Activated T-cell treated with anti-CD3 and anti-CD28 coated beads, Interleukin-2, amount 50 U/mL, for 24 hours (primary cell): Measurements from ENCODE around the gene ABCG4.
"Not testable (repeated sequence)": the region's sequence is repeated elsewhere in the genome, so short reads cannot be mapped to it uniquely, and the experiment has no call there.

Experiments
- DNase-seq: peaks from one replicate; pipeline ENCODE4 v3.0.0-alpha.2; 2020
- H3K27ac Mint-ChIP-seq: 2 replicates; pipeline ENCODE4 v1.8.0; 2020; ENCODE audit warnings: mild to moderate bottlenecking, mixed read lengths
- H3K27me3 Mint-ChIP-seq: 2 replicates; pipeline ENCODE4 v1.8.0; 2020; ENCODE audit warnings: mixed read lengths
- H3K36me3 Mint-ChIP-seq: 2 replicates; pipeline ENCODE4 v1.8.0; 2020; ENCODE audit warnings: low read depth, mixed read lengths
- H3K4me1 Mint-ChIP-seq: 2 replicates; pipeline ENCODE4 v1.8.0; 2020; ENCODE audit warnings: low read depth, mixed read lengths
- H3K4me3 Mint-ChIP-seq: 2 replicates; pipeline ENCODE4 v1.8.0; 2020; ENCODE audit warnings: mild to moderate bottlenecking, moderate library complexity, mixed read lengths
- H3K9me3 Mint-ChIP-seq: 2 replicates; pipeline ENCODE4 v1.8.0; 2020; ENCODE audit warnings: mixed read lengths

The ABCG4 gene

DNA sequence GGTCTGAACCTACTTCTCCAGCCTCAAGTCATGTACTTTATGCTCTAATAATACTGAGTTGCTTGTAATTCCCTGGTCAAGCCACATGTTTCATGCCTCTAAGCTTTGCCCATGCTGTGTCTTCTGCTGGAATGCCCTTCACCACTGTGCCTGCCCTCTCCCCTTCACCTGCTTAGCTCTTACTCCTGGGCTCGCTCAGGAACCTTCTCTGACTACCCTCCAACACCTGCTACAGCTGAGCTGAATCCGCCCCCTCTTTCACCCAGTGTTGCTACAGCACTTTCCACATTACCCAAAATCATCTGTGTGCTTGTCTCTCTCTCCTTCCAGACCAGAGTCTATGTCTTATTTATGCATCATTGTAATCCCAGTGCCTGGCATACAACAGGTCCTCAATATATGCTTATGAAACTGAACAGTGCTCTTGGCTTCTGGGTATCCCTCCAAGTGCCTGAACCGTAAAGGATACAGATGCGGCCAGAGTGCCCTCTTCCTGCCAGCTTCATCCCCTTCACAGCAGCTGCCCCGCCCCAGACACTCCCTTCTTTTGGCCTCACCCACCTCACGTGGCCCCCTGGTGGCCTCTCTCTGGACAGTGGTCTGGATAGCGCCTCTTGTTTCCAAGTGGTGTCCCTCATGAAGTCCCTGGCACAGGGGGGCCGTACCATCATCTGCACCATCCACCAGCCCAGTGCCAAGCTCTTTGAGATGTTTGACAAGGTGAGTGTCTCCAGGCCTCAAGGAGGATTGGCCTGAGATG, 7.1 kb downstream of the ABCG4 start:
- no peak overlapping the region for H3K4me3 Mint-ChIP-seq
- H3K27me3 Mint-ChIP-seq, result peaks cover 15% of the 10 kb centered on the region
- H3K27ac Mint-ChIP-seq, result no peak overlapping the region
- H3K4me1 Mint-ChIP-seq, result peaks cover 3% of the 10 kb centered on the region
- no peaks in the 10 kb centered on the region for H3K36me3 Mint-ChIP-seq
- H3K9me3 Mint-ChIP-seq, result no peaks in the 10 kb centered on the region
- no peak for DNase-seq

DNA sequence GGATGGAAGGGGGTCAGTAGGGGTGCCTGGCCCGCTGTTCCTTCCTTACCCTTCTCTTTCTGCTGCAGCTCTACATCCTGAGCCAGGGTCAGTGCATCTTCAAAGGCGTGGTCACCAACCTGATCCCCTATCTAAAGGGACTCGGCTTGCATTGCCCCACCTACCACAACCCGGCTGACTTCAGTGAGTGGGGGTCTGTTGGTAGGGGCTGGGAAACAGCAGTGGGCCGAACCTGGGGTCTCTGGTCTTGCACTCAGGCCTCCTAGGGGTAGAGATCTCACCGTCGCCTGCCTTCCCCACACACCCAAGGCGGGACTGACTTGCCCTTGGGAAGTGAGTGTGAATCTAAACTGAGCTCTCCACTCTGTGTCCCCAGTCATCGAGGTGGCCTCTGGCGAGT, 7.6 kb downstream of the ABCG4 start:
- DNase-seq, result no peak
- H3K9me3 Mint-ChIP-seq, result no peaks in the 10 kb centered on the region
- no peak overlapping the region for H3K27ac Mint-ChIP-seq
- peaks cover 11% of the 10 kb centered on the region for H3K27me3 Mint-ChIP-seq
- H3K4me1 Mint-ChIP-seq, result peaks cover 3% of the 10 kb centered on the region
- no peak overlapping the region for H3K4me3 Mint-ChIP-seq
- H3K36me3 Mint-ChIP-seq, result no peaks in the 10 kb centered on the region

DNA sequence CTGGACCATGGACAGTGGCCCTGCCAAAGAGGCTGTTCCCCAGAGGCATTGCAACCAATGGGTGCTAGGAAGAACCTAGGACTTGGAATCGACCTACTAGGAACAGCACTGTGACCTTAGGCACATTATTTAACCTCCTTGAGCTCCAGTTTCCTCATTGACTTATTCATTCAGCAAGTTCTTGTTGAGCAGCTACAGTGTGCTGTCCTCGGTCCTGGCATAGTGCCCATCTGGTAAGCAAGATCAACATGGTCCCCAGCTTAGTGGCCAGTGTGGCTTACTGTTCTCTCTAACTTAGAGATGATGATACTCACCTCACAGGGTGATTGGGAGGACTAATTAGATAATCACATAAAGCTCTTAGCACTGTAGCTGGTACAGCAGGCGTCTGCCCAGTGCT, 8.2 kb downstream of the ABCG4 start:
- DNase-seq, result no peak
- no peaks in the 10 kb centered on the region for H3K36me3 Mint-ChIP-seq
- no peaks in the 10 kb centered on the region for H3K4me1 Mint-ChIP-seq
- H3K9me3 Mint-ChIP-seq, result no peaks in the 10 kb centered on the region
- H3K27ac Mint-ChIP-seq, result no peak overlapping the region
- no peak overlapping the region for H3K4me3 Mint-ChIP-seq
- H3K27me3 Mint-ChIP-seq, result peaks cover 8% of the 10 kb centered on the region

DNA sequence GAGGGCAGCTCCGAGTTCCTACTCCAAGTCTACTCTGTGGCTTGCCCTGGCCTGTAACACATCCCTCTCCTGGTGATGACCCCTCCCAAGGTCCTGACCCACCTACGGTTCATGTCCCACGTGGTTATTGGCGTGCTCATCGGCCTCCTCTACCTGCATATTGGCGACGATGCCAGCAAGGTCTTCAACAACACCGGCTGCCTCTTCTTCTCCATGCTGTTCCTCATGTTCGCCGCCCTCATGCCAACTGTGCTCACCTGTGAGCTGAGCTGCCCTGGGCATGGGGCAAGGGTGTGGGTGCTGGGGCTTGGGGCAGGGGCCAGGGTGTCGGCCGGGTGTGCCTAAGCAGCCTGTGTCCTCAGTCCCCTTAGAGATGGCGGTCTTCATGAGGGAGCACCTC, 9.6 kb downstream of the ABCG4 start:
- DNase-seq, result no peak
- Mint-ChIP-seq H3K4me3 (no peak overlapping the region), H3K27ac (no peak overlapping the region), H3K36me3 (no peaks in the 10 kb centered on the region), H3K9me3 (no peaks in the 10 kb centered on the region), H3K4me1 (no peaks in the 10 kb centered on the region), H3K27me3 (peaks cover 8% of the 10 kb centered on the region)

DNA sequence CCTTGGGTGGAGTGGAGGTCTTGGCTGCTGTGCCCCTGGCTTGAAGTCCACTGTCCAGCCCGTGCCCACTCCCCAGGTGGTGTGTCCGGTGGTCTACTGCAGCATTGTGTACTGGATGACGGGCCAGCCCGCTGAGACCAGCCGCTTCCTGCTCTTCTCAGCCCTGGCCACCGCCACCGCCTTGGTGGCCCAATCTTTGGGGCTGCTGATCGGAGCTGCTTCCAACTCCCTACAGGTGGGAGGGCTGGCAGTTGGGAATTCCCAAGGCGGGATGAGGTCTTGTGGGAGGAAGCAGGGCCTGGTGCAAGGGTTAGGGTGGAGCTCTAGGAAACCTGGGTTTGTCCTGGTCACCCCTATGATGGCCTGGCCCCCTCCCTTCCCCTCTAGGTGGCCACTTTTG, 11.3 kb downstream of the ABCG4 start:
- H3K9me3 Mint-ChIP-seq, result no peaks in the 10 kb centered on the region
- H3K27me3 Mint-ChIP-seq, result peaks cover 4% of the 10 kb centered on the region
- H3K36me3 Mint-ChIP-seq, result no peaks in the 10 kb centered on the region
- no peak for DNase-seq
- H3K4me3 Mint-ChIP-seq, result no peak overlapping the region
- no peaks in the 10 kb centered on the region for H3K4me1 Mint-ChIP-seq
- H3K27ac Mint-ChIP-seq, result no peak overlapping the region

DNA sequence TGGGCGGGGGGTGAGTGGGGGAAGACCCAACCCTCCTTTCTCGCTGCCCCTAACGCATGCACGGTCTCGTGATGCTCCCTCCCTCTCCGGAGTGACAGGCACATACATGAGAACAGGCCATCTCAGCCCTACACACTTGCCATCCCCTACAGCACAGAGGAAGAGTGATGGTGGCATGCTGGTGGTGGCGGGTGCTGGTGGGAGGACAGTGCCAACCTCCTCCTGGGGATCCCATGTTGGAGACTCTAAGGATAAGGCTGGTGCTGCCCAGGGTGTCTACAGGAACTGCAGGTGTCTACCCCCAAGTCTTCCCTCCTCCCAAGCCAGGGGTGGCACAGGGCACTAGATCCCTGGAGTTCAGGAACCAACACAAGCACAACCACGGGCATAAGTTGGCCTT, 13.0 kb downstream of the ABCG4 start:
- no peaks in the 10 kb centered on the region for H3K27me3 Mint-ChIP-seq
- DNase-seq, result no peak
- H3K4me1 Mint-ChIP-seq, result no peaks in the 10 kb centered on the region
- H3K9me3 Mint-ChIP-seq, result no peaks in the 10 kb centered on the region
- no peak overlapping the region for H3K4me3 Mint-ChIP-seq
- no peaks in the 10 kb centered on the region for H3K36me3 Mint-ChIP-seq
- H3K27ac Mint-ChIP-seq, result no peak overlapping the region

DNA sequence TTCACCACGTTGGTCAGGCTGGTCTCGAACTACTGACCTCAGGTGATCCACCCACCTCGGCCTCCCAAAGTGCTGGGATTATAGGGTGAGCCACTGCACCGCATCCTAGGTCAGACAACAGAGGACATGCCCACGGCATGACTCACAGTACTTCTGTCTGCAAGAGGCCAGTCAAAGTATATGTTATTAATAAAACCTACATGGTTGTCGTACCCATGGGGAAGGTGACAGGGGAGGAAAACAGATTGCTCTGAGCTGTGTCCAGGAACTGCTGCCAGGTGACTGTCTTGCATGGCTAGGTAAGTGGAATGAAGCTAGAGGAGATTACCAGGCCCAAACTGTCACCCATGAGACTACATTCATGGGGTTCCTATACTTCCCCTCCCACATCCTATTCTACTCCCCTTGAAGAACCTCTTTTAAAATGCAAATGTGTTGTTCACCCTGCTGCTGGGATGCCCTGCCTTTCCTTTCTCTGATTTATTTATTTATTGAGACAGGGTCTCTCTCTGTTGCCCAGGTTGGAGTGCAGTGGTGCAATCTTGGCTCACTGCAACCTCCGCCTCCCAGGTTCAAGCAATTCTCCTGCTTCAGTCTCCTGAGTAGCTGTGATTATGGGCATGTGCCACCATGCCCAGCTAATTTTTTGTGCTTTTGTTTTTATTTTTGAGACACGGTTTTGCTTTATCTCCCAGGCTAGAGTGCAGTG, 17.7 kb downstream of the ABCG4 start:
- Mint-ChIP-seq H3K36me3 (peaks cover 3% of the 10 kb centered on the region), H3K4me3 (no peak overlapping the region), H3K4me1 (peaks cover 9% of the 10 kb centered on the region), H3K27me3 (no peaks in the 10 kb centered on the region), H3K9me3 (no peaks in the 10 kb centered on the region), H3K27ac (no peak overlapping the region)
- DNase-seq, result no peak

DNA sequence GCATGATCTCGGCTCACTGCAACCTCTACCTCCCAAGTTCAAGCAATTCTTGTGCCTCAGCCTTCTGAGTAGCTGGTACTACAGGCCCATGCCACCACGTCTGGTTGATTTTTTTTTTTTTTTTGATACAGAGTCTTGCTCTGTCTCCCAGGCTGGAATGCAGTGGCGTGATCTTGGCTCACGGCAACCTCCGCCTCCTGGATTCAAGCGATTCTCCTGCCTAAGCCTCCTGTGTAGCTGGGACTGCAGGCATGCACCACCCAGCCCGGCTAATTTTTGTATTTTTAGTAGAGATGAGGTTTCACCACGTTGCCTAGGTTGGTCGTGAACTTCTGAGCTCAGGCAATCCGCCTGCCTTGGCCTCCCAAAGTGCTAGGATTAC, 18.2 kb downstream of the ABCG4 start:
- not testable (repeated sequence) for DNase-seq, H3K27me3 Mint-ChIP-seq, H3K4me1 Mint-ChIP-seq, H3K4me3 Mint-ChIP-seq, H3K36me3 Mint-ChIP-seq, H3K9me3 Mint-ChIP-seq, H3K27ac Mint-ChIP-seq

DNA sequence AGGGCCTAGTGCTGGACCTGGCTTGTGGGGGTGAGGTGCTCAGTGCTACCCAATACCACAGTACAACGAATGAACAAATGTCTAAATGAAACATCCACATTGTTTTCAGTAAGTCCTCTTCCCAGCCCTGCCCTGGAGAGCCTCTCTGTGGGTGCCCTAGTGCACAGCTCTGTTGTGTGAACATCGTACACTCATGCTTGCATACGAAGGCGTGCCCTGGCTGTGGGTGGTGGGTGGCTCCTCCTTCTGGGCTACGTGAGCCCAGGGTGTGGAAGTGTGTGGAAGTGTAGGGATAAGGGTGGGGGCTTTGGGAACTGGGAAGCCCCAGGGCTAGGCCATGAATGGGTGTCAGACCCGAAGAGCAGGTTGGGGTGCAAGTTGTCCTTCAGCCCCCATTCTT, 19.1 kb downstream of the ABCG4 start:
- Mint-ChIP-seq H3K27me3 (no peaks in the 10 kb centered on the region), H3K4me3 (peak overlapping the region; percentile 88), H3K4me1 (peaks cover 9% of the 10 kb centered on the region), H3K36me3 (peaks cover 4% of the 10 kb centered on the region), H3K9me3 (no peaks in the 10 kb centered on the region), H3K27ac (peak overlapping the region; percentile 63)
- no peak for DNase-seq

DNA sequence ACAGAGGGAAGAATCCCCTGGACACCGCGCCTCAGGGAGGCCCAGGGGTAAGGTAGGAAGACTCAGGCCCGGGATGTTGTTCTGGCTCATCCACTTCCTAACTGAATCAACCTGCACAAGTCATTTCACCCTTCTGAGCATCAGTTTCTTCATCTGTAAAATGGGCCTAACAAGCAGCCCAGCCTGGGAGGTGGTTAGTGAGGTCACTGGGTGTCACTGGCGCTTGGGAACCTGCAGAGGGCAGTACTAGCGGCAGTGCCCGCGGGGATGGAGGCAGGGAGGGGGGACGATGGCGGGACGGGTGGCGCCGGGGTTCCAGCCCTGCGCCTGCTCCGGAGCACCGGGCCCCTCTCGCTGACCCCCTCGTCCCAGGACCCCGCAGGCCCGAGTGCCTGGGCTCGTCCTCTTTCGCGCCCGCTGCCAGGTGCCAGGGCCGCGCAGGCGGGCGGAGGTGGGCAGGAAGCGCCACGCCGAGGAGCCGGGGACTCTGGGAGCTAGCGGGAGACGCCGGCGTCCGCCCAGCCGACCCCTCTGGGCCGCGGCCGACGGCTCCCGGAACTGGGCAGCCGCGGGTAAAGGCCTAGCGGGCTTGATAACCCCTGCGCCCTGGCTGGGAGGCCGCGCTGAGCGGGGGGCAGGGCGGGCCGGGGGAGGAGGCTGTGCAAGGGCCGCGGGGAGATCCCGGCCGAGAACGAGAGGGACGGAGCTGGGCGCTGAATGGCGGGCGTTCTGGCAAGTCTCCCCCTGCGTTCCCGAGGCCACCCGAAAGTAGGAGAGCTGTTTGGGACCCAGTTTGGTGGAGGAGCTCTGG, 19.8 kb downstream of the ABCG4 start, which contains the start of gene NLRX1:
TSS of gene NLRX1 (plus strand) at position 255 of the 811 bp plus-strand sequence. CDS start 2,679 bp downstream, outside the sequence.
- Mint-ChIP-seq H3K27me3 (no peaks in the 10 kb centered on the region), H3K36me3 (peaks cover 8% of the 10 kb centered on the region), H3K4me1 (peaks cover 9% of the 10 kb centered on the region), H3K4me3 (peak within 1 kb of the TSS; percentile 88), H3K9me3 (no peaks in the 10 kb centered on the region), H3K27ac (peak within 1 kb of the TSS; percentile 91)
- DNase-seq, result peak; percentile 90

DNA sequence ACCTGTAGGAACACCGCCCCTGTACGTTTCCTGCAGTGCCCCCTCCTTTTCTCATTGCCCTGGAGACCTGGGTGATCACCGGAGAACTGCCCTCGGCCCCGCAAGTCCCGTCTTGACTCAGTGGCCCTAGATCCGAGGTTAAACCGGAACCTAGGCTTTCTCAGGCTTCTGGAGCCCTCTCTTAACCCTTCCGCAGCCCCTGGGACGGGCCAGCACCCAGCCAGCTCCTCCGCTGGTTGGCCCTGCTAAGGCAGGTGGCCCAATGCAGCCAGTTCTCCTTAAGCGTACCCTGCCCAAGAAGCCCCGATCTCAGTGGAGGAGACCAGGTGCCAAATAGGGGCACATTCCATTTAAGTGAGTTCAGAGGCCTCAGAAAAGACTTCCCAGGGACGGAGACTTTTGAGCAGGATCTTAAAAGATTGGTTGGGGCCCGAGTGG, 20.4 kb downstream of the ABCG4 start:
- peak; percentile 72 for DNase-seq
- H3K27me3 Mint-ChIP-seq, result no peaks in the 10 kb centered on the region
- peaks cover 9% of the 10 kb centered on the region for H3K4me1 Mint-ChIP-seq
- H3K4me3 Mint-ChIP-seq, result peak overlapping the region; percentile 88
- peaks cover 13% of the 10 kb centered on the region for H3K36me3 Mint-ChIP-seq
- no peaks in the 10 kb centered on the region for H3K9me3 Mint-ChIP-seq
- H3K27ac Mint-ChIP-seq, result peak overlapping the region; percentile 91

DNA sequence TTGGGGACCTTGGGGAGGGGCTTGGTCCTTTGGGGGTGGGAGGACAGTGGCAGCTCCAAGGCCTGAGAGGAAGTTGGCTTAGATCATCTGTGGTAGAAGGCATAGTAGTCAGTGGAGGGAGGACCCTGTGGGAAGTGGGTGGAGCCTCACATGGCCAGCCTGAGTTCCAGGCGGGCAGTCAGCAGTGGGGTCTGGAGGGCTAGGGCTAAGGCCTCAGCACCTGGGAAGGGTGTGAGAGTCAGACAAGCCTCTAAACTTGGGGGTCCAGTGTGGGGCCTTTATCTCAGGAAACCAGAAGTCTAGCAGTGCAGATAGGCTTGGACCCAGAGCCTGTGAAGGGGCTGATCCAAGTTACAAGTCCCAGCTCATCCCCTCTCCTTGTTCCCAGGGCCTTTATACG, 23.7 kb downstream of the ABCG4 start:
- Mint-ChIP-seq H3K4me1 (peaks cover 16% of the 10 kb centered on the region), H3K4me3 (no peak overlapping the region), H3K36me3 (peaks cover 30% of the 10 kb centered on the region), H3K27me3 (no peaks in the 10 kb centered on the region), H3K27ac (no peak overlapping the region), H3K9me3 (no peaks in the 10 kb centered on the region)
- DNase-seq, result no peak

DNA sequence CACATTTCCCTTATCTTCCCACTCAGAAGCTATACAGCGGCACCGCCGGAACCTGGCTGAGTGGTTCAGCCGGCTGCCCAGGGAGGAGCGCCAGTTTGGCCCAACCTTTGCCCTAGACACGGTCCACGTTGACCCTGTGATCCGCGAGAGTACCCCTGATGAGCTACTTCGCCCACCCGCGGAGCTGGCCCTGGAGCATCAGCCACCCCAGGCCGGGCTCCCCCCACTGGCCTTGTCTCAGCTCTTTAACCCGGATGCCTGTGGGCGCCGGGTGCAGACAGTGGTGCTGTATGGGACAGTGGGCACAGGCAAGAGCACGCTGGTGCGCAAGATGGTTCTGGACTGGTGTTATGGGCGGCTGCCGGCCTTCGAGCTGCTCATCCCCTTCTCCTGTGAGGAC, 24.6 kb downstream of the ABCG4 start:
- DNase-seq, result no peak
- no peaks in the 10 kb centered on the region for H3K27me3 Mint-ChIP-seq
- no peak overlapping the region for H3K4me3 Mint-ChIP-seq
- H3K27ac Mint-ChIP-seq, result no peak overlapping the region
- H3K4me1 Mint-ChIP-seq, result peaks cover 18% of the 10 kb centered on the region
- H3K9me3 Mint-ChIP-seq, result no peaks in the 10 kb centered on the region
- H3K36me3 Mint-ChIP-seq, result peaks cover 30% of the 10 kb centered on the region

DNA sequence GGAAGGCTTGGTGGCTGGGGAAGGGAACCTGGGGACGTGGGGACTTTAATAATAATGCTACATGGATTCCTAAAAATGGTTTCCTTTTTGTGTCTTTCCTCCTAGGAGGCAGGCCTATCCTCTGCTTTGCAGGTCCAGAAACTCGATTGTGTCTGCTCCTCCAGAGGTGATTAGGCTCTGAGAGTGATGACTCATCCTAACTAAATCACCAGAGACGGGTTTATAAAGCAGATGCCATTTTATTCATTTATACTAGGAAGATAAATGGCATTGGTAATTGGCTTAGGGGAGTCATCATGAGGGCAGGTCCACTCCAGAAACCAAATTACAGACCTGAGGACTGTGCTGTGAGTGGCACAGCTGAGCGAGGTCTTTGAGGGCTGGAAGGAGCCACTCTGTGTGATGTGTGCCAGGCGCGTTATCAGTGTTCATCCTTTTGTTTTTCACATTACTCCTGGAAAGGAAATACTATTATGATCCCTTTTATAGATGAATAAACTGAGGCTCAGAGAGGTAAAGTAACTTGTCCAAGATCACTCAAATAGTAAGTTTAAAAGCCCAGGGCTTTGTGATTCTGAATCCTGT, 26.7 kb downstream of the ABCG4 start:
- no peak overlapping the region for H3K27ac Mint-ChIP-seq
- no peak overlapping the region for H3K4me3 Mint-ChIP-seq
- H3K27me3 Mint-ChIP-seq, result no peaks in the 10 kb centered on the region
- peaks cover 10% of the 10 kb centered on the region for H3K4me1 Mint-ChIP-seq
- no peak for DNase-seq
- H3K9me3 Mint-ChIP-seq, result no peaks in the 10 kb centered on the region
- peaks cover 35% of the 10 kb centered on the region for H3K36me3 Mint-ChIP-seq
